SK-N-SH (cell line): ENCODE data around the gene MRPL55. TPM values are rescaled to one million over a fixed set of nuclear protein-coding genes. Genes with fewer than 3 reads are reported as not detected.
A peak's percentile ranks its signal among the peaks of the same experiment; 100 is the strongest.

Source experiments
- CTCF ChIA-PET: fragments of 300-600, 350-600 bp; formaldehyde crosslinking; extraction: SDS; loops from one replicate; lab custom pipeline; 2021; lab: Yijun Ruan, JAX
- POLR2A ChIA-PET: fragments of 350-600 bp; sonication (Branson Sonifier 250); formaldehyde crosslinking; extraction: SDS; loops from one replicate; lab custom pipeline; 2020; ENCODE audit warnings: antibody characterized with exemption, inconsistent platforms; lab: Yijun Ruan, JAX
- DNase-seq: peaks from one replicate; pipeline ENCODE4 v3.0.0; 2012
- H2AFZ ChIP-seq: fragments of 200-600 bp; sonication (generic); 2 replicates; pipeline ENCODE4 v1.8.1; 2016; ENCODE audit warnings: antibody characterized with exemption, mild to moderate bottlenecking, low read depth
- H3F3A ChIP-seq: fragments of 200-600 bp; sonication (generic); replicated peaks from 2 replicates; pipeline ENCODE3; 2016; ENCODE audit warnings: antibody characterized with exemption, mild to moderate bottlenecking; ENCODE audit not compliant: insufficient read depth
- H3K27ac ChIP-seq, 2 experiments: fragments of 200-500 bp in 1 of 2; fragments of 200-600 bp in 1 of 2; sonication (Bioruptor generic) in 1 of 2; sonication (generic), shearing (Covaris generic) in 1 of 2; 2 replicates each; pipeline versions ENCODE4 v1.5.1 to v1.6.1; 2014 to 2016; ENCODE audit warnings: low read depth in 2 of 2, inconsistent platforms in 1 of 2, low read length in 1 of 2, mild to moderate bottlenecking in 1 of 2, mixed read lengths in 1 of 2
- H3K27me3 ChIP-seq: fragments of 200-600 bp; sonication (generic), shearing (Covaris generic); 2 replicates; pipeline ENCODE4 v1.6.1; 2016; ENCODE audit warnings: mixed run types; ENCODE audit not compliant: insufficient read depth
- H3K36me3 ChIP-seq, 2 experiments: fragments of 200-500 bp in 1 of 2; fragments of 200-600 bp in 1 of 2; sonication (Bioruptor generic) in 1 of 2; sonication (generic) in 1 of 2; replicated peaks in 1 of 2; 2 replicates each; pipeline versions ENCODE3 to v1.5.1; 2014 to 2016; ENCODE audit warnings: low read length in 1 of 2, mild to moderate bottlenecking in 1 of 2; ENCODE audit not compliant: insufficient read depth in 2 of 2, control insufficient read depth in 1 of 2
- H3K4me1 ChIP-seq, 2 experiments: fragments of 200-500 bp in 1 of 2; fragments of 200-600 bp in 1 of 2; sonication (Bioruptor generic) in 1 of 2; sonication (generic), shearing (Covaris generic) in 1 of 2; 2 replicates each; pipeline versions ENCODE4 v1.5.1 to v1.6.1; 2014 to 2016; ENCODE audit warnings: low read depth in 1 of 2, low read length in 1 of 2, mixed run types in 1 of 2; ENCODE audit not compliant: insufficient read depth in 2 of 2, control insufficient read depth in 1 of 2
- H3K4me2 ChIP-seq: fragments of 200-600 bp; sonication (generic), shearing (Covaris generic); 2 replicates; pipeline ENCODE4 v1.6.1; 2017; ENCODE audit warnings: mixed run types
- H3K4me3 ChIP-seq, 2 experiments: fragments of 200-500 bp in 1 of 2; fragments of 200-600 bp in 1 of 2; sonication (Bioruptor generic) in 1 of 2; sonication (generic), shearing (Covaris generic) in 1 of 2; 2 replicates each; pipeline versions ENCODE4 v1.5.1 to v1.8.1; 2014 to 2016; ENCODE audit warnings: low read depth in 2 of 2, inconsistent platforms in 1 of 2, low read length in 1 of 2, mild to moderate bottlenecking in 1 of 2, mixed read lengths in 1 of 2, moderate library complexity in 1 of 2
- H3K79me2 ChIP-seq: fragments of 200-600 bp; sonication (generic); 2 replicates; pipeline ENCODE4 v1.8.1; 2017; ENCODE audit warnings: mild to moderate bottlenecking; ENCODE audit not compliant: insufficient read depth
- H3K9ac ChIP-seq: fragments of 200-600 bp; sonication (generic); 2 replicates; pipeline ENCODE4 v1.6.1; 2017; ENCODE audit warnings: mixed run types
- H3K9me2 ChIP-seq: fragments of 200-600 bp; sonication (generic); 2 replicates; pipeline ENCODE4 v1.6.1; 2017; ENCODE audit warnings: mixed run types
- H3K9me3 ChIP-seq: fragments of 200-600 bp; sonication (generic); 2 replicates; pipeline ENCODE4 v1.6.1; 2017; ENCODE audit warnings: mixed run types, mild to moderate bottlenecking, moderate library complexity
- H4K20me1 ChIP-seq: fragments of 200-600 bp; sonication (generic); 2 replicates; pipeline ENCODE4 v1.6.1; 2017; ENCODE audit warnings: mild to moderate bottlenecking, mixed run types; ENCODE audit not compliant: insufficient read depth
- CHD2 ChIP-seq: fragments of 150-350 bp; IDR thresholded peaks from 2 replicates; pipeline ENCODE4 v1.6.1; 2018; ENCODE audit warnings: low read length; ENCODE audit not compliant: partially characterized antibody
- EZH2phosphoT487 ChIP-seq: fragments of 200-600 bp; sonication (generic); IDR thresholded peaks from 2 replicates; pipeline ENCODE4 v1.6.1; 2017; ENCODE audit warnings: low read depth, mixed run types, mild to moderate bottlenecking, antibody characterized with exemption, moderate library complexity, borderline replicate concordance
- FOSL2 ChIP-seq: IDR thresholded peaks from 2 replicates; pipeline ENCODE4 v1.4.0; 2012; ENCODE audit warnings: low read depth, mild to moderate bottlenecking, moderate library complexity, borderline replicate concordance
- FOXJ3 ChIP-seq: sonication (generic); formaldehyde crosslinking; IDR thresholded peaks from 2 replicates; pipeline ENCODE4 v1.5.1; 2020; ENCODE audit warnings: mild to moderate bottlenecking, missing genetic modification reagents
- GABPA ChIP-seq: IDR thresholded peaks from 2 replicates; pipeline ENCODE4 v1.4.0; 2012; ENCODE audit warnings: low read depth, mild to moderate bottlenecking
- JUND ChIP-seq: IDR thresholded peaks from 2 replicates; pipeline ENCODE4 v1.4.0; 2012
- NFIC ChIP-seq: IDR thresholded peaks from 2 replicates; pipeline ENCODE4 v1.4.0; 2012; ENCODE audit warnings: borderline replicate concordance
- NRF1 ChIP-seq: IDR thresholded peaks from 2 replicates; pipeline ENCODE4 v1.6.1; 2012; ENCODE audit warnings: low read depth, mild to moderate bottlenecking, low read length
- POLR2AphosphoS5 ChIP-seq: IDR thresholded peaks from 2 replicates; pipeline ENCODE4 v1.6.1; 2012; ENCODE audit warnings: low read depth, low read length
- RXRA ChIP-seq: IDR thresholded peaks from 2 replicates; pipeline ENCODE4 v1.4.0; 2012; ENCODE audit warnings: low read depth, mild to moderate bottlenecking, borderline replicate concordance
- SIN3A ChIP-seq: IDR thresholded peaks from 2 replicates; pipeline ENCODE4 v1.6.1; 2012; ENCODE audit warnings: low read depth, mild to moderate bottlenecking, low read length, moderate library complexity, borderline replicate concordance
- TCF12 ChIP-seq: IDR thresholded peaks from 2 replicates; pipeline ENCODE4 v1.4.0; 2012
- YY1 ChIP-seq: IDR thresholded peaks from 2 replicates; pipeline ENCODE4 v1.4.0; 2012; ENCODE audit warnings: low read depth, mild to moderate bottlenecking
- WGBS: methylation state at CpG from one replicate; pipeline ENCODE4 v1.1.6; 2017; ENCODE audit warnings: low lambda C conversion rate; 5-methylcytosine and 5-hydroxymethylcytosine counted together
- polyA plus RNA-seq, 3 experiments: library from polyadenylated mRNA; depleted of rRNA; stranded (reverse); fragments of >200 nt; gene quantifications; 2 replicates each; pipeline ENCODE4 v1.2.3, GENCODE V29; 2012
- TF ChIP-seq, protein P1 (sequence below): IDR thresholded peaks from 2 replicates; pipeline ENCODE4 v1.4.0; 2012; ENCODE audit warnings: low read depth, borderline replicate concordance
- TF ChIP-seq, protein P2 (sequence below): IDR thresholded peaks from 2 replicates; pipeline ENCODE4; 2012
- TF ChIP-seq, protein P3 (sequence below): fragments of 150-350 bp; IDR thresholded peaks from 2 replicates; pipeline ENCODE4 v1.6.1; 2017; ENCODE audit warnings: antibody characterized with exemption, low read length, low read depth, borderline replicate concordance
- TF ChIP-seq, protein P4 (sequence below): fragments of 200-600 bp; sonication (generic); IDR thresholded peaks from 2 replicates; pipeline ENCODE4 v1.6.1; 2017; ENCODE audit warnings: antibody characterized with exemption, mild to moderate bottlenecking, moderate library complexity
- TF ChIP-seq, protein P5 (sequence below): fragments of 150-350 bp; IDR thresholded peaks from 2 replicates; pipeline ENCODE4 v1.6.1; 2016; ENCODE audit warnings: mild to moderate bottlenecking, low read depth, low read length

The MRPL55 gene
- polyA plus RNA-seq, 1 of the 3 experiments (the other 2 are of a cell fraction): 75.3 TPM

DNA sequence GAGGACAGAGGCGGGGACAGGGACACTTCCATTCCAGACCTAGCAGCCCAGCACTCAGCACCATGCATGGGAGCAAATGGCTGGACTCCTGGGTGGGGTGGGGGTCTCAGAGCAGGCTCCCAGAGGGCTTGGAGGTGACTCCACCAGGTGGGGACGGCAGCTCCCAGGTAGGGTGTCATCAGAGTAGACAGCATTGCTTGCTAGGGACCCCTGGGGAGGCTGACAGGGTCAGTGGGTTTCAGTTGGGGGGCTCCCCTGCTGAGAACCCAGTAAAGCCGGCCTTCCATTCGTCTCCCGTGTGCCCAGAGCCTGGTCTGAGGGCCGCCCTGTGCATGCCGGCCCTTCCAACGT, 35.9 kb upstream of the MRPL55 start:
- Histone ChIP-seq H3K27me3 (no peaks in the 10 kb centered on the region), H3K9ac (no peak overlapping the region), H3F3A (no peaks in the 10 kb centered on the region), H3K4me1 (peaks cover 23 to 29% of the 10 kb centered on the region in 2 experiments; a peak in 2 of 4 replicates), H2AFZ (no peak overlapping the region), H3K4me2 (no peak overlapping the region), H4K20me1 (peaks cover 69% of the 10 kb centered on the region), H3K9me2 (no peaks in the 10 kb centered on the region), H3K4me3 (no peak overlapping the region), H3K9me3 (no peaks in the 10 kb centered on the region), H3K79me2 (peaks cover 69% of the 10 kb centered on the region), H3K36me3 (peaks cover 4 to 36% of the 10 kb centered on the region in 2 experiments), H3K27ac (no peak overlapping the region)
- peak; percentile 10 for DNase-seq
- POLR2A ChIA-PET: no interaction called here
- WGBS: 93% methylated on average over 5 of the region's 8 CpGs
- CTCF ChIA-PET: interaction anchor here (1.7 to 5.4 kb wide), 2 partner anchors 14 to 21 kb away, joined by 5 to 24 read pairs; partner anchors contain the start of gene IBA57
- TF ChIP-seq POLR2AphosphoS5 (no peak), YY1 (no peak), FOXJ3 (CRISPR knock-in tag) (no peak), GABPA (no peak), SIN3A (no peak), JUND (no peak), FOSL2 (no peak), NRF1 (no peak), RXRA (no peak)
- TF ChIP-seq, protein P1, sequence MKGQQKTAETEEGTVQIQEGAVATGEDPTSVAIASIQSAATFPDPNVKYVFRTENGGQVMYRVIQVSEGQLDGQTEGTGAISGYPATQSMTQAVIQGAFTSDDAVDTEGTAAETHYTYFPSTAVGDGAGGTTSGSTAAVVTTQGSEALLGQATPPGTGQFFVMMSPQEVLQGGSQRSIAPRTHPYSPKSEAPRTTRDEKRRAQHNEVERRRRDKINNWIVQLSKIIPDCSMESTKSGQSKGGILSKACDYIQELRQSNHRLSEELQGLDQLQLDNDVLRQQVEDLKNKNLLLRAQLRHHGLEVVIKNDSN: no peak
- TF ChIP-seq, protein P2, sequence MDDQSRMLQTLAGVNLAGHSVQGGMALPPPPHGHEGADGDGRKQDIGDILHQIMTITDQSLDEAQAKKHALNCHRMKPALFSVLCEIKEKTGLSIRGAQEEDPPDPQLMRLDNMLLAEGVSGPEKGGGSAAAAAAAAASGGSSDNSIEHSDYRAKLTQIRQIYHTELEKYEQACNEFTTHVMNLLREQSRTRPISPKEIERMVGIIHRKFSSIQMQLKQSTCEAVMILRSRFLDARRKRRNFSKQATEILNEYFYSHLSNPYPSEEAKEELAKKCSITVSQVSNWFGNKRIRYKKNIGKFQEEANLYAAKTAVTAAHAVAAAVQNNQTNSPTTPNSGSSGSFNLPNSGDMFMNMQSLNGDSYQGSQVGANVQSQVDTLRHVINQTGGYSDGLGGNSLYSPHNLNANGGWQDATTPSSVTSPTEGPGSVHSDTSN: no peak
- TF ChIP-seq, protein P3, sequence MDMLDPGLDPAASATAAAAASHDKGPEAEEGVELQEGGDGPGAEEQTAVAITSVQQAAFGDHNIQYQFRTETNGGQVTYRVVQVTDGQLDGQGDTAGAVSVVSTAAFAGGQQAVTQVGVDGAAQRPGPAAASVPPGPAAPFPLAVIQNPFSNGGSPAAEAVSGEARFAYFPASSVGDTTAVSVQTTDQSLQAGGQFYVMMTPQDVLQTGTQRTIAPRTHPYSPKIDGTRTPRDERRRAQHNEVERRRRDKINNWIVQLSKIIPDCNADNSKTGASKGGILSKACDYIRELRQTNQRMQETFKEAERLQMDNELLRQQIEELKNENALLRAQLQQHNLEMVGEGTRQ: no peak

DNA sequence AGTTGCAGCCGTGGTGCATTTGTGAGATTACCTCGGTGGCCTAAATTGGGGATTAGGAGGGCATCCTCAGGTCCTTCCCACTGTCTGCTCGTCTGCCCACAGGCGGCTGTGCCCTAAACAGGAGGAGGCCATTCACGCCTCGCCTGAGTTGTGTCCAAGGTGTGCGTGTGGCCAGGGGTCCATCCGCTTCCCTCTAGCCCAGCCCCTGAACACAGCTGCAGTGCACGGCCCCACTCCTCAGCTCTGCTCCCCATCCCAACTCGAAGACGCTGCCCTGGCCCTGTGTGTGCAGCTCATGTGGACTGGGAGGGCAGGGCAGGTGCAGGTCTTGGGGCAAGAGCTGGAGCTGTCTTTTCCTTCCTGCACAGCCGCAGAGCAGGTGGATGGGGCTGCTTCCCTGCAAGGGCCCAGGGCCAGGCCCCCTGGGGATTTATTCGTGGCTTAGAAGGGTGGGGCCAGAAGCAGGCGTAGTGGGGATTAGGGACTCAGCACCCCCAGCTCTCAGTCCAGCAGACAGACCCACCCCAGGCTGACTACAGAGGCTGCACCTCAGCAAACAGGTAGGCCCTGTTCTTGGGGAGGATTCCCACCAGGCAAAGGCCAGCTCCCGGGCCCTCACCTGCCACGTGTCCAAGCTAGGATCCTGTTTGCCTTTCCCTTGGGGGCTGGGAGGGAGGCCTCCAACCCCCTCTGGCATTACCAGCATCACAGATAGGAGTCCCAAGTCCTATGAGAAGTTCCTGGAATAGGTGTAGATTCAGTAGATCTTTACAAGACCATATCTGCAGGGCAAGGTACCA, 35.3 kb upstream of the MRPL55 start:
- H4K20me1 ChIP-seq: peaks cover 69% of the 10 kb centered on the region
- no peaks in the 10 kb centered on the region for H3F3A ChIP-seq
- H3K27ac ChIP-seq: no peak overlapping the region
- no peak overlapping the region for H3K9ac ChIP-seq
- CTCF ChIA-PET: interaction anchor here (1.7 to 5.4 kb wide), 2 partner anchors 14 to 21 kb away, joined by 5 to 24 read pairs; partner anchors contain the start of gene IBA57
- no peaks in the 10 kb centered on the region for H3K9me2 ChIP-seq
- DNase-seq: peak; percentile 13
- no peak overlapping the region for H3K4me2 ChIP-seq
- peaks cover 23 to 28% of the 10 kb centered on the region in 2 experiments; a peak in 2 of 4 replicates for H3K4me1 ChIP-seq
- POLR2A ChIA-PET: no interaction called here
- H3K36me3 ChIP-seq: peaks cover 4 to 36% of the 10 kb centered on the region in 2 experiments
- peaks cover 69% of the 10 kb centered on the region for H3K79me2 ChIP-seq
- no peaks in the 10 kb centered on the region for H3K27me3 ChIP-seq
- no peak overlapping the region for H2AFZ ChIP-seq
- WGBS: 95% methylated on average over 9 of the region's 16 CpGs
- H3K9me3 ChIP-seq: no peaks in the 10 kb centered on the region
- H3K4me3 ChIP-seq: no peak overlapping the region
- no peak for TF ChIP-seq TCF12
- TF ChIP-seq NFIC: no peak
- no peak for TF ChIP-seq GABPA
- TF ChIP-seq EZH2phosphoT487: no peak
- no peak for TF ChIP-seq SIN3A
- TF ChIP-seq CHD2: no peak
- TF ChIP-seq, protein P4, sequence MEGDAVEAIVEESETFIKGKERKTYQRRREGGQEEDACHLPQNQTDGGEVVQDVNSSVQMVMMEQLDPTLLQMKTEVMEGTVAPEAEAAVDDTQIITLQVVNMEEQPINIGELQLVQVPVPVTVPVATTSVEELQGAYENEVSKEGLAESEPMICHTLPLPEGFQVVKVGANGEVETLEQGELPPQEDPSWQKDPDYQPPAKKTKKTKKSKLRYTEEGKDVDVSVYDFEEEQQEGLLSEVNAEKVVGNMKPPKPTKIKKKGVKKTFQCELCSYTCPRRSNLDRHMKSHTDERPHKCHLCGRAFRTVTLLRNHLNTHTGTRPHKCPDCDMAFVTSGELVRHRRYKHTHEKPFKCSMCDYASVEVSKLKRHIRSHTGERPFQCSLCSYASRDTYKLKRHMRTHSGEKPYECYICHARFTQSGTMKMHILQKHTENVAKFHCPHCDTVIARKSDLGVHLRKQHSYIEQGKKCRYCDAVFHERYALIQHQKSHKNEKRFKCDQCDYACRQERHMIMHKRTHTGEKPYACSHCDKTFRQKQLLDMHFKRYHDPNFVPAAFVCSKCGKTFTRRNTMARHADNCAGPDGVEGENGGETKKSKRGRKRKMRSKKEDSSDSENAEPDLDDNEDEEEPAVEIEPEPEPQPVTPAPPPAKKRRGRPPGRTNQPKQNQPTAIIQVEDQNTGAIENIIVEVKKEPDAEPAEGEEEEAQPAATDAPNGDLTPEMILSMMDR: no peak
- TF ChIP-seq, protein P5, sequence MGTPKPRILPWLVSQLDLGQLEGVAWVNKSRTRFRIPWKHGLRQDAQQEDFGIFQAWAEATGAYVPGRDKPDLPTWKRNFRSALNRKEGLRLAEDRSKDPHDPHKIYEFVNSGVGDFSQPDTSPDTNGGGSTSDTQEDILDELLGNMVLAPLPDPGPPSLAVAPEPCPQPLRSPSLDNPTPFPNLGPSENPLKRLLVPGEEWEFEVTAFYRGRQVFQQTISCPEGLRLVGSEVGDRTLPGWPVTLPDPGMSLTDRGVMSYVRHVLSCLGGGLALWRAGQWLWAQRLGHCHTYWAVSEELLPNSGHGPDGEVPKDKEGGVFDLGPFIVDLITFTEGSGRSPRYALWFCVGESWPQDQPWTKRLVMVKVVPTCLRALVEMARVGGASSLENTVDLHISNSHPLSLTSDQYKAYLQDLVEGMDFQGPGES: no peak
- TF ChIP-seq, protein P2: no peak
